GM10266 (cell line): ENCODE results near the gene OR52W1.

Source experiments
- DNase-seq: peaks from one replicate; pipeline ENCODE4 v3.0.0; 2012; ENCODE audit errors: extremely low spot score
- CTCF ChIP-seq: IDR thresholded peaks from 2 replicates; pipeline ENCODE4 v1.5.1; 2012; ENCODE audit warnings: mild to moderate bottlenecking, low read depth; ENCODE audit not compliant: control insufficient read depth, insufficient read depth; ENCODE audit errors: missing control alignments

OR52W1 gene

GRCh38 chr11:6204706-6205105 lies 5.7 kb downstream of the OR52W1 start:
- no peak for TF ChIP-seq CTCF
- no peak for DNase-seq

- no peak for TF ChIP-seq CTCF
- DNase-seq, result no peak
These were observed 6.3 kb downstream of the OR52W1 start, which contains the start of gene C11orf42 for GRCh38 chr11:6205366-6205765. Gene C11orf42, plus strand, starts transcription at chr11:6205557. Its CDS starts 59 bp downstream, at chr11:6205616.

GRCh38 chr11:6206456-6207180 lies 7.6 kb downstream of the OR52W1 start:
- TF ChIP-seq CTCF, result no peak
- DNase-seq, result no peak

GRCh38 chr11:6209801-6210200 lies 10.8 kb downstream of the OR52W1 start:
- no peak for TF ChIP-seq CTCF
- DNase-seq, result no peak

- no peak for TF ChIP-seq CTCF
- DNase-seq, result no peak
These were observed 11.4 kb downstream of the OR52W1 start for GRCh38 chr11:6210274-6210955.

- DNase-seq, result no peak
- no peak for TF ChIP-seq CTCF
These were observed 15.5 kb downstream of the OR52W1 start for GRCh38 chr11:6214530-6214929.

- DNase-seq, result no peak
- no peak for TF ChIP-seq CTCF
These were observed 17.5 kb downstream of the OR52W1 start for GRCh38 chr11:6216501-6216900.
